ENCODE measurements around the gene MXRA7.
A peak's percentile ranks its signal among the peaks of the same experiment; 100 is the strongest.

MXRA7 gene

GRCh38 chr17:76700617-76701470, 9.9 kb downstream of the MXRA7 start (continued):
- TF ChIP-seq ZNF704 (tag by site-specific recombination; IDR thresholded peaks at IDR 0.05) = no peak
- peak; percentile 69 for TF ChIP-seq GLIS1 (tag by site-specific recombination; IDR thresholded peaks at IDR 0.05)
- TF ChIP-seq ZNF768 (tag by site-specific recombination; IDR thresholded peaks at IDR 0.05) = no peak
- no peak for TF ChIP-seq ZNF112 (tag by site-specific recombination; IDR thresholded peaks at IDR 0.05)
- TF ChIP-seq SCRT1 (tag by site-specific recombination; IDR thresholded peaks at IDR 0.05; ENCODE audit: borderline replicate concordance) = peak; percentile 99
- no peak for TF ChIP-seq ZBTB49 (tag by site-specific recombination; IDR thresholded peaks at IDR 0.05; ENCODE audit: low read depth)
- peak; percentile 96 for TF ChIP-seq ZNF341 (tag by site-specific recombination; IDR thresholded peaks at IDR 0.05; ENCODE audit: low read depth)
- no peak for TF ChIP-seq ZNF843 (tag by site-specific recombination; IDR thresholded peaks at IDR 0.05)
- peak; percentile 94 for TF ChIP-seq ZBTB17 (tag by site-specific recombination; IDR thresholded peaks at IDR 0.05)
- TF ChIP-seq RBAK (tag by site-specific recombination; IDR thresholded peaks at IDR 0.05) = no peak
- no peak for TF ChIP-seq ZNF26 (tag by site-specific recombination; IDR thresholded peaks at IDR 0.05)
- TF ChIP-seq ZNF692 (tag by site-specific recombination; IDR thresholded peaks at IDR 0.05) = 0 out of 2 replicates have a peak, but pooled peaks have one; percentile 34
- TF ChIP-seq ZNF791 (tag by site-specific recombination; IDR thresholded peaks at IDR 0.05) = no peak
- peak; percentile 97 for TF ChIP-seq EGR2 (tag by site-specific recombination; IDR thresholded peaks at IDR 0.05; ENCODE audit: low read depth)
- no peak for TF ChIP-seq ZNF677 (tag by site-specific recombination; IDR thresholded peaks at IDR 0.05)
- peak; percentile 48 for TF ChIP-seq SP3 (tag by site-specific recombination; IDR thresholded peaks at IDR 0.05)
- TF ChIP-seq BCL11A (tag by site-specific recombination; IDR thresholded peaks at IDR 0.05; ENCODE audit: low read depth) = no peak; the same call in 1 of the 2 replicates
- TF ChIP-seq ZNF629 (tag by site-specific recombination; IDR thresholded peaks at IDR 0.05) = peak; percentile 95
- no peak for TF ChIP-seq ZFP37 (tag by site-specific recombination; IDR thresholded peaks at IDR 0.05)
- no peak for TF ChIP-seq AEBP2 (tag by site-specific recombination; IDR thresholded peaks at IDR 0.05; ENCODE audit: borderline replicate concordance)
- TF ChIP-seq ZBTB7A (tag by site-specific recombination; IDR thresholded peaks at IDR 0.05; ENCODE audit: low read depth) = no peak
- TF ChIP-seq ZNF658 (tag by site-specific recombination; IDR thresholded peaks at IDR 0.05) = no peak
- TF ChIP-seq ZNF596 (tag by site-specific recombination; IDR thresholded peaks at IDR 0.05) = no peak
- TF ChIP-seq ZNF639 (tag by site-specific recombination; IDR thresholded peaks at IDR 0.05) = peak; percentile 67; the same call in 1 of the 2 replicates
- peak; percentile 39; the same call in 1 of the 2 replicates for TF ChIP-seq INSM2 (tag by site-specific recombination; IDR thresholded peaks at IDR 0.05)
- no peak for TF ChIP-seq ZNF274 (IDR thresholded peaks at IDR 0.05; ENCODE audit: low read length)
- TF ChIP-seq ZNF274 (tag by site-specific recombination; IDR thresholded peaks at IDR 0.05; ENCODE audit: borderline replicate concordance) = no peak
- no peak for TF ChIP-seq ZNF426 (tag by site-specific recombination; IDR thresholded peaks at IDR 0.05)

All from HEK293 (cell line).